HEK293 (cell line): Measurements from ENCODE around the gene WDFY2.
A peak's percentile ranks its signal among the peaks of the same experiment; 100 is the strongest.

ENCODE experiments used
- ATF2 ChIP-seq: fragments of 450-650 bp; formaldehyde crosslinking; IDR thresholded peaks from 2 replicates; pipeline ENCODE4 v1.5.1; 2016; ENCODE audit warnings: missing biosample characterization, missing genetic modification characterization, low read depth
- FEZF1 ChIP-seq: fragments of 450-650 bp; formaldehyde crosslinking; IDR thresholded peaks from 2 replicates; pipeline ENCODE4 v1.5.1; 2016; ENCODE audit warnings: missing biosample characterization, missing genetic modification characterization
- GLI4 ChIP-seq: fragments of 450-650 bp; formaldehyde crosslinking; IDR thresholded peaks from 2 replicates; pipeline ENCODE4 v1.5.1; 2016; ENCODE audit warnings: missing biosample characterization, missing genetic modification characterization
- GLIS2 ChIP-seq: fragments of 450-650 bp; formaldehyde crosslinking; IDR thresholded peaks from 2 replicates; pipeline ENCODE4 v1.5.1; 2016; ENCODE audit warnings: missing biosample characterization, missing genetic modification characterization
- PRDM2 ChIP-seq: fragments of 450-650 bp; formaldehyde crosslinking; IDR thresholded peaks from 2 replicates; pipeline ENCODE4 v1.5.1; 2016; ENCODE audit warnings: missing biosample characterization, missing genetic modification characterization, borderline replicate concordance
- TSHZ1 ChIP-seq: fragments of 450-650 bp; formaldehyde crosslinking; IDR thresholded peaks from 2 replicates; pipeline ENCODE4 v1.5.1; 2016; ENCODE audit warnings: missing biosample characterization, missing genetic modification characterization, borderline replicate concordance
- ZBTB20 ChIP-seq: fragments of 450-650 bp; formaldehyde crosslinking; IDR thresholded peaks from 2 replicates; pipeline ENCODE4 v1.5.1; 2016; ENCODE audit warnings: missing biosample characterization, missing genetic modification characterization
- ZBTB49 ChIP-seq: fragments of 450-650 bp; formaldehyde crosslinking; IDR thresholded peaks from 2 replicates; pipeline ENCODE4 v1.5.1; 2016; ENCODE audit warnings: missing biosample characterization, missing genetic modification characterization, low read depth
- ZFP3 ChIP-seq: fragments of 450-650 bp; formaldehyde crosslinking; IDR thresholded peaks from 2 replicates; pipeline ENCODE4 v1.5.1; 2016; ENCODE audit warnings: low read depth, missing biosample characterization, missing genetic modification characterization
- ZNF114 ChIP-seq: fragments of 450-650 bp; formaldehyde crosslinking; IDR thresholded peaks from 2 replicates; pipeline ENCODE4 v1.5.0; 2017; ENCODE audit warnings: missing biosample characterization, missing genetic modification characterization
- ZNF280D ChIP-seq: fragments of 450-650 bp; formaldehyde crosslinking; IDR thresholded peaks from 2 replicates; pipeline ENCODE4 v1.5.1; 2016; ENCODE audit warnings: missing biosample characterization, missing genetic modification characterization
- ZNF37A ChIP-seq: fragments of 450-650 bp; IDR thresholded peaks from 2 replicates; pipeline ENCODE4 v1.5.1; 2018; ENCODE audit warnings: missing biosample characterization, missing genetic modification characterization
- ZNF394 ChIP-seq: fragments of 450-650 bp; formaldehyde crosslinking; IDR thresholded peaks from 2 replicates; pipeline ENCODE4 v1.5.1; 2016; ENCODE audit warnings: missing biosample characterization, missing genetic modification characterization, mild to moderate bottlenecking, moderate library complexity, borderline replicate concordance
- ZNF426 ChIP-seq: fragments of 450-650 bp; formaldehyde crosslinking; IDR thresholded peaks from 2 replicates; pipeline ENCODE4 v1.5.1; 2017; ENCODE audit warnings: missing biosample characterization, missing genetic modification characterization, mild to moderate bottlenecking, inconsistent platforms, moderate library complexity
- ZNF488 ChIP-seq: fragments of 450-650 bp; formaldehyde crosslinking; IDR thresholded peaks from 2 replicates; pipeline ENCODE4 v1.5.1; 2016; ENCODE audit warnings: missing biosample characterization, missing genetic modification characterization
- ZNF704 ChIP-seq: fragments of 450-650 bp; formaldehyde crosslinking; IDR thresholded peaks from 2 replicates; pipeline ENCODE4 v1.5.1; 2016; ENCODE audit warnings: missing biosample characterization, missing genetic modification characterization
- ZNF76 ChIP-seq: fragments of 450-650 bp; formaldehyde crosslinking; IDR thresholded peaks from 2 replicates; pipeline ENCODE4; 2016; ENCODE audit warnings: low read depth, missing biosample characterization, missing genetic modification characterization, borderline replicate concordance
- ZNF776 ChIP-seq: fragments of 450-650 bp; formaldehyde crosslinking; IDR thresholded peaks from 2 replicates; pipeline ENCODE4 v1.5.0; 2017; ENCODE audit warnings: missing biosample characterization, missing genetic modification characterization, borderline replicate concordance
- ZNF791 ChIP-seq: fragments of 450-650 bp; formaldehyde crosslinking; IDR thresholded peaks from 2 replicates; pipeline ENCODE4 v1.5.1; 2016; ENCODE audit warnings: missing biosample characterization, missing genetic modification characterization

Gene WDFY2

GRCh38 chr13:51797664-51798488 lies 213.6 kb downstream of the WDFY2 start (continued):
- TF ChIP-seq ZNF704 (tag by site-specific recombination) = no peak
- TF ChIP-seq ZBTB49 = no peak
- no peak for TF ChIP-seq ZFP3 (tag by site-specific recombination)
- TF ChIP-seq ZNF37A (tag by site-specific recombination) = no peak
- TF ChIP-seq ATF2 (tag by site-specific recombination) = no peak
- no peak for TF ChIP-seq ZNF791
- no peak for TF ChIP-seq TSHZ1 (tag by site-specific recombination)
- no peak for TF ChIP-seq GLIS2 (tag by site-specific recombination)
- TF ChIP-seq ZNF776 (tag by site-specific recombination) = no peak
- no peak for TF ChIP-seq ZNF76 (tag by site-specific recombination)
- TF ChIP-seq GLI4 (tag by site-specific recombination) = no peak
- TF ChIP-seq ZNF426 = no peak
- TF ChIP-seq ZNF114 = no peak
- TF ChIP-seq PRDM2 = no peak
- TF ChIP-seq ZBTB20 (tag by site-specific recombination) = peak; percentile 73
- TF ChIP-seq FEZF1 (tag by site-specific recombination) = peak; percentile 70
- no peak for TF ChIP-seq ZNF488 (tag by site-specific recombination)
- TF ChIP-seq ZNF394 (tag by site-specific recombination) = no peak
- TF ChIP-seq ZNF280D (tag by site-specific recombination) = no peak
